IMR-90 (cell line): ENCODE measurements around the gene PDXK. TPM values are rescaled to one million over a fixed set of nuclear protein-coding genes. Genes with fewer than 3 reads are reported as not detected.

Source experiments
- ATAC-seq: fragments of 200-7000 bp; cut with Tn5 transposase; 2 replicates; pipeline ENCODE4 v1.9.1; 2020; ENCODE audit warnings: low read depth, mild to moderate bottlenecking, moderate library complexity
- BruUV-seq: library from RNA; stranded (reverse); fragments of 400-500 nt; replicated peaks from 2 replicates; lab custom pipeline; 2021; lab: Mats Ljungman, UMichigan
- CTCF ChIA-PET: fragments of 300-600 bp; formaldehyde crosslinking; extraction: SDS; loops from one replicate; lab custom pipeline; 2021; ENCODE audit warnings: antibody characterized with exemption; lab: Yijun Ruan, JAX
- POLR2A ChIA-PET: fragments of 300-600 bp; sonication (Branson Sonifier 250); formaldehyde crosslinking; loops from one replicate; lab custom pipeline; 2022; ENCODE audit warnings: antibody characterized with exemption; ENCODE audit not compliant: unreplicated experiment; lab: Charles Lee
- DNase-seq: peaks from one replicate; pipeline ENCODE4 v3.0.0; 2013
- H2AFZ ChIP-seq: replicated peaks from 2 replicates; pipeline ENCODE3; 2013; ENCODE audit warnings: low read length, mild to moderate bottlenecking; ENCODE audit not compliant: poor library complexity
- H2AK5ac ChIP-seq: 2 replicates; pipeline ENCODE4 v1.6.1; 2013; ENCODE audit warnings: low read depth, low read length, inconsistent platforms
- H2AK9ac ChIP-seq: replicated peaks from 2 replicates; pipeline ENCODE3; 2013; ENCODE audit warnings: mild to moderate bottlenecking, low read depth, low read length, moderate library complexity; ENCODE audit not compliant: poor library complexity
- H2BK120ac ChIP-seq: 2 replicates; pipeline ENCODE4 v1.6.1; 2013; ENCODE audit warnings: low read depth, low read length, inconsistent platforms
- H2BK15ac ChIP-seq: 3 replicates; pipeline ENCODE4 v1.6.1; 2013; ENCODE audit warnings: low read depth, low read length, inconsistent platforms
- H2BK20ac ChIP-seq: 2 replicates; pipeline ENCODE4 v1.6.1; 2013; ENCODE audit warnings: low read depth, mild to moderate bottlenecking, inconsistent platforms, low read length, moderate library complexity
- H2BK5ac ChIP-seq: 2 replicates; pipeline ENCODE4 v1.6.1; 2013; ENCODE audit warnings: mild to moderate bottlenecking, low read depth, low read length, inconsistent platforms; ENCODE audit not compliant: poor library complexity, severe bottlenecking
- H3K14ac ChIP-seq: replicated peaks from 2 replicates; pipeline ENCODE4 v1.6.1; 2013; ENCODE audit warnings: low read depth, low read length, inconsistent platforms
- H3K18ac ChIP-seq: 2 replicates; pipeline ENCODE4 v1.6.1; 2013; ENCODE audit warnings: low read depth, low read length, control low read depth
- H3K23ac ChIP-seq: 2 replicates; pipeline ENCODE4 v1.6.1; 2013; ENCODE audit warnings: low read depth, low read length, inconsistent platforms
- H3K27ac ChIP-seq: 2 replicates; pipeline ENCODE4 v1.5.1; 2013; ENCODE audit warnings: mild to moderate bottlenecking, control low read depth, low read length; ENCODE audit not compliant: insufficient read depth
- H3K27me3 ChIP-seq: 2 replicates; pipeline ENCODE4 v1.6.1; 2013; ENCODE audit warnings: low read length; ENCODE audit not compliant: control insufficient read depth, insufficient read depth
- H3K36me3 ChIP-seq: 2 replicates; pipeline ENCODE4 v1.6.1; 2013; ENCODE audit warnings: low read length, mixed read lengths; ENCODE audit not compliant: control insufficient read depth, insufficient read depth
- H3K4ac ChIP-seq: 2 replicates; pipeline ENCODE4 v1.6.1; 2013; ENCODE audit warnings: low read depth, low read length, inconsistent platforms
- H3K4me1 ChIP-seq: 2 replicates; pipeline ENCODE4 v1.6.1; 2013; ENCODE audit warnings: low read length, mixed read lengths; ENCODE audit not compliant: control insufficient read depth, insufficient read depth
- H3K4me2 ChIP-seq: 2 replicates; pipeline ENCODE4 v1.6.1; 2013; ENCODE audit warnings: low read depth, mild to moderate bottlenecking, control low read depth, low read length, moderate library complexity
- H3K4me3 ChIP-seq: 2 replicates; pipeline ENCODE4 v1.5.1; 2013; ENCODE audit warnings: low read depth, mild to moderate bottlenecking, control low read depth, low read length, moderate library complexity; ENCODE audit not compliant: insufficient read depth
- H3K56ac ChIP-seq: 2 replicates; pipeline ENCODE4 v1.6.1; 2013; ENCODE audit warnings: low read length, inconsistent platforms; ENCODE audit not compliant: insufficient read depth; ENCODE audit errors: extremely low read depth
- H3K79me1 ChIP-seq, 2 experiments: 2 replicates each; pipeline ENCODE4 v1.6.1; 2013; ENCODE audit warnings: low read length in 2 of 2, inconsistent platforms in 1 of 2, low read depth in 1 of 2
- H3K9ac ChIP-seq: 2 replicates; pipeline ENCODE4 v1.6.1; 2013; ENCODE audit warnings: low read depth, low read length, control low read depth
- H3K9me1 ChIP-seq: 2 replicates; pipeline ENCODE4 v1.6.1; 2013; ENCODE audit warnings: low read length, inconsistent platforms; ENCODE audit not compliant: insufficient read depth
- H3K9me3 ChIP-seq: 2 replicates; pipeline ENCODE4 v1.6.1; 2013; ENCODE audit warnings: low read length; ENCODE audit not compliant: control insufficient read depth, insufficient read depth
- H4K20me1 ChIP-seq: 2 replicates; pipeline ENCODE4 v1.6.1; 2013; ENCODE audit warnings: low read length, inconsistent platforms; ENCODE audit not compliant: insufficient read depth
- H4K5ac ChIP-seq: 2 replicates; pipeline ENCODE4 v1.6.1; 2013; ENCODE audit warnings: mild to moderate bottlenecking, low read depth, low read length, control low read depth
- H4K8ac ChIP-seq, 2 experiments: 2 replicates each; pipeline ENCODE4 v1.6.1; 2013; ENCODE audit warnings: low read depth in 2 of 2, low read length in 2 of 2, control low read depth in 1 of 2, inconsistent platforms in 1 of 2
- H4K91ac ChIP-seq: 2 replicates; pipeline ENCODE4 v1.6.1; 2013; ENCODE audit warnings: low read depth, low read length, inconsistent platforms; ENCODE audit not compliant: insufficient read depth
- MXI1 ChIP-seq: IDR thresholded peaks from 2 replicates; pipeline ENCODE4 v1.6.1; 2012; ENCODE audit warnings: low read depth, mild to moderate bottlenecking, low read length, moderate library complexity, borderline replicate concordance
- WGBS, 2 experiments: methylation state at CpG; one replicate each; pipeline versions ENCODE4 v1.1.5 to v1.1.7; 2013; ENCODE audit warnings: missing lambda C conversion rate in 2 of 2; ENCODE audit not compliant: insufficient read length in 1 of 2; ENCODE audit errors: extremely low coverage in 2 of 2; 5-methylcytosine and 5-hydroxymethylcytosine counted together
- dilution Hi-C: fragments of 300-500 bp; cut with HindIII; formaldehyde crosslinking; loops from one replicate; pipeline ENCODE4 v1.14.3; 2018; ENCODE audit warnings: low sequenced_read_pairs; ENCODE audit not compliant: unreplicated experiment
- in situ Hi-C: fragments of 300-500 bp; cut with MboI; formaldehyde crosslinking; loops from 3 replicates; pipeline ENCODE4 v1.14.3; 2019; ENCODE audit warnings: low sequenced_read_pairs, inconsistent platforms, mixed read lengths
- intact Hi-C: fragments of 100-400 bp; cut with micrococcal nuclease; formaldehyde crosslinking; loops from 2 replicates; pipeline ENCODE4 v1.10.0; 2022
- polyA plus RNA-seq, 3 experiments: library from polyadenylated mRNA; depleted of rRNA; stranded (reverse); fragments of >200 nt; gene quantifications; 2 replicates each; pipeline ENCODE4 v1.2.3, GENCODE V29; 2012; ENCODE audit warnings: low replicate concordance in 1 of 3
- total RNA-seq: library from RNA; depleted of rRNA; stranded (reverse); fragments of >200 nt; gene quantifications from 2 replicates; pipeline ENCODE4 v1.2.3, GENCODE V29; 2012
- TF ChIP-seq, protein P1 (sequence below): conservative IDR thresholded peaks from 2 replicates; pipeline ENCODE4 v1.5.1; 2012; ENCODE audit warnings: mild to moderate bottlenecking, low read depth, low read length, improper control_type of control experiment

PDXK gene
- total and polyA plus RNA-seq, 2 of the 4 experiments (the other 2 are of a cell fraction), result 155 to 312 TPM

DNA sequence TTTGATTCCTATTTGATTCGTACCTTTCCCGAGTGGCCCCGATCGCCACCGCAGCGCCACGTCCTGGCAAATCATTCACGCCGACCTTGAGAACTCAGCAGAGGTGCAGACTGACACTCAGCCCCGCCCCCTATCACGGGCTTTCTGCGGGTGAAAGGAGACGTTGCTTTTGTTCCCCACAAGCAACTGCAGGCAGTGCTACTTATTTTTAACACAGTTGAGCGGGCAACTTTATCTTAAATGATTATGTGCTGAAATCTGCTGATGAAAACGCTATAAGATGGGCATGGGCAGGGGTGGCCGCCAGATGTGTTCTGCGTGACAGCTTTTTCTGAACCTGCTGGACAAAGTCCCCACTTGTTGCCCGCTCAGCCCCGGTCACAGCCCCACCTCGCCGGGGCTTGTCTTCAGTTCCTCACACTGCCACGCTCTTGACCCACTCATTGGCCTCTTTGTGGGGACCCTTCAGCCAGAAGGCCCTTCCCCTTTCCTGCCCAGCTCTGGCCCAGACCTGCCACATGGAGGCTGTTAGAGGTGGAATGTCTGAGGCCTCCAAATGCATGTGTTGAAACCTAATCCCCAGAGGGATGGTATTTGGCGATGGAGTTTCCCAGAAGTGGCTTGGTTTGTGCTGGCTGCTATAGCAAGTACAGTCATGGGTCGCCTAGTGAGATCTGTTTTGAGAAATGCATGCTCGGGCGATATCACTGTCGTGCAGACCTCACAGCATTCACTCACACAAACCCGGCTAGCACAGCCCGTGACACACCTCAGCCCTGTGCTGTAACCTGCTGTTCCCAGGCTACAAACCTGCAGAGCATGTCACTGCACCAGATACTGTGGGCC is 15.7 kb upstream of the PDXK start:
- Histone ChIP-seq H3K9ac (no peak overlapping the region), H2AFZ (peak overlapping the region; percentile 65), H3K4ac (no peak overlapping the region), H3K27me3 (no peaks in the 10 kb centered on the region; the same call in 1 of the 2 replicates), H4K5ac (no peak overlapping the region; the same call in 1 of the 2 replicates), H3K36me3 (no peaks in the 10 kb centered on the region), H3K18ac (0 out of 2 replicates have a peak overlapping the region, but pooled peaks have one; percentile 21), H3K23ac (no peak overlapping the region), H3K4me3 (no peak overlapping the region), H2BK5ac (no peak overlapping the region), H3K56ac (no peak overlapping the region), H2BK15ac (no peak overlapping the region), H3K4me2 (no peak overlapping the region), H4K91ac (no peak overlapping the region), H3K9me3 (no peaks in the 10 kb centered on the region), H3K27ac (no peak overlapping the region), H3K4me1 (peaks cover 5% of the 10 kb centered on the region; the same call in 1 of the 2 replicates), H2AK5ac (no peak overlapping the region), H2AK9ac (peak overlapping the region; percentile 69), H4K8ac (no peak overlapping the region), H3K9me1 (no peaks in the 10 kb centered on the region), H3K14ac (no peak overlapping the region), H2BK20ac (no peak overlapping the region), H3K79me1 (no peaks in the 10 kb centered on the region), H2BK120ac (no peak overlapping the region), H4K20me1 (no peaks in the 10 kb centered on the region)
- 43% methylated on average over 9 of the region's 29 CpGs; no CpG with 5 or more reads in 1 of the 2 experiments for WGBS, 2 experiments
- BruUV-seq, result no TSS peak
- ChIA-PET POLR2A (no interaction called here), CTCF (no interaction called here)
- in situ Hi-C loops (no loop called here), intact Hi-C loops (no loop called here), dilution Hi-C loops (no loop called here)
- peak; percentile 80 for ATAC-seq
- TF ChIP-seq, protein P1, sequence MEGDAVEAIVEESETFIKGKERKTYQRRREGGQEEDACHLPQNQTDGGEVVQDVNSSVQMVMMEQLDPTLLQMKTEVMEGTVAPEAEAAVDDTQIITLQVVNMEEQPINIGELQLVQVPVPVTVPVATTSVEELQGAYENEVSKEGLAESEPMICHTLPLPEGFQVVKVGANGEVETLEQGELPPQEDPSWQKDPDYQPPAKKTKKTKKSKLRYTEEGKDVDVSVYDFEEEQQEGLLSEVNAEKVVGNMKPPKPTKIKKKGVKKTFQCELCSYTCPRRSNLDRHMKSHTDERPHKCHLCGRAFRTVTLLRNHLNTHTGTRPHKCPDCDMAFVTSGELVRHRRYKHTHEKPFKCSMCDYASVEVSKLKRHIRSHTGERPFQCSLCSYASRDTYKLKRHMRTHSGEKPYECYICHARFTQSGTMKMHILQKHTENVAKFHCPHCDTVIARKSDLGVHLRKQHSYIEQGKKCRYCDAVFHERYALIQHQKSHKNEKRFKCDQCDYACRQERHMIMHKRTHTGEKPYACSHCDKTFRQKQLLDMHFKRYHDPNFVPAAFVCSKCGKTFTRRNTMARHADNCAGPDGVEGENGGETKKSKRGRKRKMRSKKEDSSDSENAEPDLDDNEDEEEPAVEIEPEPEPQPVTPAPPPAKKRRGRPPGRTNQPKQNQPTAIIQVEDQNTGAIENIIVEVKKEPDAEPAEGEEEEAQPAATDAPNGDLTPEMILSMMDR, result no peak
- TF ChIP-seq MXI1, result peak; percentile 53; the same call in 1 of the 2 replicates
- peak; percentile 68 for DNase-seq
